Loucy (cell line): ENCODE results near the gene DNLZ.

ENCODE experiments used
- H2AFZ ChIP-seq: fragments of 200-600 bp; sonication (generic); 2 replicates; pipeline ENCODE4 v1.6.0; 2016; ENCODE audit warnings: antibody characterized with exemption, mild to moderate bottlenecking, low read length, moderate library complexity
- H3F3A ChIP-seq: fragments of 200-600 bp; 2 replicates; pipeline ENCODE4 v1.6.0; 2016; ENCODE audit warnings: antibody characterized with exemption, low read depth, mild to moderate bottlenecking
- H3K27me3 ChIP-seq: fragments of 200-600 bp; sonication (generic); 2 replicates; pipeline ENCODE4 v1.6.1; 2014; ENCODE audit warnings: low read length, mild to moderate bottlenecking; ENCODE audit not compliant: insufficient read depth, poor library complexity, severe bottlenecking
- H3K36me3 ChIP-seq: fragments of 200-600 bp; sonication (generic); 2 replicates; pipeline ENCODE4 v1.6.1; 2016; ENCODE audit warnings: low read length; ENCODE audit not compliant: insufficient read depth
- H3K4me1 ChIP-seq: fragments of 200-600 bp; sonication (generic); 2 replicates; pipeline ENCODE4 v1.5.1; 2014; ENCODE audit warnings: low read length, mild to moderate bottlenecking; ENCODE audit not compliant: insufficient read depth, poor library complexity, severe bottlenecking
- H3K4me2 ChIP-seq: fragments of 200-600 bp; sonication (generic); 2 replicates; pipeline ENCODE4 v1.6.0; 2014; ENCODE audit warnings: antibody characterized with exemption, low read length, low read depth, mild to moderate bottlenecking; ENCODE audit not compliant: poor library complexity, severe bottlenecking
- H3K4me3 ChIP-seq: fragments of 200-600 bp; sonication (generic); 2 replicates; pipeline ENCODE4 v1.5.1; 2014; ENCODE audit warnings: low read length, mild to moderate bottlenecking, mixed read lengths; ENCODE audit not compliant: poor library complexity, severe bottlenecking
- H3K79me2 ChIP-seq: fragments of 200-600 bp; sonication (generic); 2 replicates; pipeline ENCODE4 v1.6.1; 2014; ENCODE audit warnings: low read length; ENCODE audit not compliant: insufficient read depth
- H3K9ac ChIP-seq: fragments of 200-600 bp; sonication (generic); 2 replicates; pipeline ENCODE4 v1.6.0; 2014; ENCODE audit warnings: mild to moderate bottlenecking, low read depth, low read length, moderate library complexity; ENCODE audit not compliant: poor library complexity, severe bottlenecking
- H3K9me2 ChIP-seq: fragments of 200-600 bp; sonication (generic); replicated peaks from 2 replicates; pipeline ENCODE4 v1.6.1; 2016; ENCODE audit warnings: low read depth, low read length, mixed read lengths
- H3K9me3 ChIP-seq: fragments of 200-600 bp; sonication (generic); 2 replicates; pipeline ENCODE4 v1.6.1; 2014; ENCODE audit warnings: mild to moderate bottlenecking, antibody characterized with exemption, low read length, low read depth; ENCODE audit not compliant: insufficient read depth
- H4K20me1 ChIP-seq: fragments of 200-600 bp; sonication (generic); 2 replicates; pipeline ENCODE4 v1.6.0; 2014; ENCODE audit warnings: antibody characterized with exemption, low read length, mild to moderate bottlenecking; ENCODE audit not compliant: insufficient read depth, poor library complexity, severe bottlenecking
- EZH2phosphoT487 ChIP-seq: fragments of 200-600 bp; IDR thresholded peaks from 2 replicates; pipeline ENCODE4 v1.6.1; 2018; ENCODE audit warnings: antibody characterized with exemption, mild to moderate bottlenecking, moderate library complexity, borderline replicate concordance
- TF ChIP-seq, protein P1 (sequence below): fragments of 200-600 bp; sonication (generic); conservative IDR thresholded peaks from 2 replicates; pipeline ENCODE4 v1.5.1; 2014; ENCODE audit warnings: mild to moderate bottlenecking, antibody characterized with exemption, low read length

Gene DNLZ

GRCh38 chr9:136379003-136379287 lies 15.4 kb upstream of the DNLZ start:
- Histone ChIP-seq H3K27me3 (no peaks in the 10 kb centered on the region), H3K4me2 (no peak overlapping the region), H3K79me2 (no peaks in the 10 kb centered on the region), H3K9me2 (no peaks in the 10 kb centered on the region), H4K20me1 (no peaks in the 10 kb centered on the region), H3F3A (no peaks in the 10 kb centered on the region), H3K4me1 (no peaks in the 10 kb centered on the region), H3K9me3 (no peaks in the 10 kb centered on the region), H3K9ac (no peak overlapping the region), H2AFZ (no peak overlapping the region), H3K36me3 (peaks cover 9% of the 10 kb centered on the region; the same call in 1 of the 2 replicates), H3K4me3 (no peak overlapping the region)
- TF ChIP-seq, protein P1, sequence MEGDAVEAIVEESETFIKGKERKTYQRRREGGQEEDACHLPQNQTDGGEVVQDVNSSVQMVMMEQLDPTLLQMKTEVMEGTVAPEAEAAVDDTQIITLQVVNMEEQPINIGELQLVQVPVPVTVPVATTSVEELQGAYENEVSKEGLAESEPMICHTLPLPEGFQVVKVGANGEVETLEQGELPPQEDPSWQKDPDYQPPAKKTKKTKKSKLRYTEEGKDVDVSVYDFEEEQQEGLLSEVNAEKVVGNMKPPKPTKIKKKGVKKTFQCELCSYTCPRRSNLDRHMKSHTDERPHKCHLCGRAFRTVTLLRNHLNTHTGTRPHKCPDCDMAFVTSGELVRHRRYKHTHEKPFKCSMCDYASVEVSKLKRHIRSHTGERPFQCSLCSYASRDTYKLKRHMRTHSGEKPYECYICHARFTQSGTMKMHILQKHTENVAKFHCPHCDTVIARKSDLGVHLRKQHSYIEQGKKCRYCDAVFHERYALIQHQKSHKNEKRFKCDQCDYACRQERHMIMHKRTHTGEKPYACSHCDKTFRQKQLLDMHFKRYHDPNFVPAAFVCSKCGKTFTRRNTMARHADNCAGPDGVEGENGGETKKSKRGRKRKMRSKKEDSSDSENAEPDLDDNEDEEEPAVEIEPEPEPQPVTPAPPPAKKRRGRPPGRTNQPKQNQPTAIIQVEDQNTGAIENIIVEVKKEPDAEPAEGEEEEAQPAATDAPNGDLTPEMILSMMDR = no peak
- TF ChIP-seq EZH2phosphoT487 = no peak

GRCh38 chr9:136378170-136379002 lies 14.8 kb upstream of the DNLZ start:
- Histone ChIP-seq H2AFZ (no peak overlapping the region), H3K4me2 (no peak overlapping the region), H3K79me2 (no peaks in the 10 kb centered on the region), H3K9ac (no peak overlapping the region), H3K9me2 (no peaks in the 10 kb centered on the region), H3K4me3 (no peak overlapping the region), H3F3A (no peaks in the 10 kb centered on the region), H3K9me3 (no peaks in the 10 kb centered on the region), H3K4me1 (no peaks in the 10 kb centered on the region), H4K20me1 (no peaks in the 10 kb centered on the region), H3K36me3 (peaks cover 7% of the 10 kb centered on the region; the same call in 1 of the 2 replicates), H3K27me3 (no peaks in the 10 kb centered on the region)
- TF ChIP-seq, protein P1 = no peak
- no peak for TF ChIP-seq EZH2phosphoT487

- H3K36me3 ChIP-seq = no peaks in the 10 kb centered on the region; the same call in 1 of the 2 replicates
- H2AFZ ChIP-seq = no peak overlapping the region
- H3F3A ChIP-seq = no peaks in the 10 kb centered on the region
- no peaks in the 10 kb centered on the region for H3K27me3 ChIP-seq
- no peak overlapping the region for H3K4me3 ChIP-seq
- no peaks in the 10 kb centered on the region for H3K9me2 ChIP-seq
- no peaks in the 10 kb centered on the region for H3K79me2 ChIP-seq
- no peaks in the 10 kb centered on the region for H4K20me1 ChIP-seq
- H3K9me3 ChIP-seq = no peaks in the 10 kb centered on the region
- no peak overlapping the region for H3K9ac ChIP-seq
- H3K4me2 ChIP-seq = no peak overlapping the region
- TF ChIP-seq, protein P1 = no peak
- TF ChIP-seq EZH2phosphoT487 = no peak
- H3K4me1 ChIP-seq = no peaks in the 10 kb centered on the region
These were observed 14.0 kb upstream of the DNLZ start for GRCh38 chr9:136377341-136378169.
